Measurements from ENCODE around the gene SPTBN1. TPM values are rescaled to one million over a fixed set of nuclear protein-coding genes. Genes with fewer than 3 reads are reported as not detected.
"Not testable (repeated sequence)": the region's sequence is repeated elsewhere in the genome, so short reads cannot be mapped to it uniquely, and the experiment has no call there.

SPTBN1 gene
- total and polyA plus RNA-seq, 9 of the 15 experiments (the other 6 are each of a cell fraction or from before 2014, with no cell fraction given) = 8.9 to 66.8 (median 31.4) TPM

DNA sequence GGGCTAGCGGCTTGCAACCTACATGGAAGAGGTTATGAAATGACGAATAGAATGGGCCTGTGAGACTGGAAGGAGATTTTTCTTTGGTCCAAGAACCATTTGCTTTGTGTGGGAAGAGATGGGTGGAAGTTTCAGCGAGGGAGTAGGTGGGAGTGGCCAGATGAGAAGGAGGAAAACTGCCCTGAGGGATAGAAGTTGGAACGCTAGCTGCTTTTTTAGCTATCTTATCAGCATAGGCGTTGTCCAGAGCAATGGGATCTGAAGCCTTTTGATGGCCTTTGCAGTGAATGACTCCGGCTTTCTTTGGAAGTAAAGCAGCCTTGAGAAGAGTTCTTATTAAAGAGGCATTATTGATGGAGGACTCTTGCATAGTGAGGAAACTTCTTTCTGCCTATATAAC lies 52.4 kb downstream of the SPTBN1 start:
- Histone ChIP-seq H2AFZ (ENCODE audit: low read depth, low read length) (no peak overlapping the region), H3K27me3 (ENCODE audit: control insufficient read depth in 2 of 2, insufficient read depth in 2 of 2, low read length in 2 of 2) (peaks cover 5 to 16% of the 10 kb centered on the region in 2 experiments; a peak in 2 of 5 replicates), H4K20me1 (replicated peaks; ENCODE audit: control insufficient read depth, insufficient read depth, low read length) (no peaks in the 10 kb centered on the region), H3K9me3 (replicated peaks; ENCODE audit: control insufficient read depth, insufficient read depth, low read depth, low read length) (no peaks in the 10 kb centered on the region), H3K4me1 (replicated peaks in 1 of 2; ENCODE audit: control insufficient read depth in 2 of 2, insufficient read depth in 2 of 2, low read length in 2 of 2) (no peaks in the 10 kb centered on the region), H3K9ac (ENCODE audit: insufficient read depth in 1 of 2, low read depth in 2 of 2, low read length in 2 of 2) (no peak overlapping the region), H3K79me2 (ENCODE audit: control insufficient read depth, insufficient read depth, low read length) (no peaks in the 10 kb centered on the region), H3K27ac (ENCODE audit: extremely low read depth, low read depth, low read length) (no peak overlapping the region), H3K9me1 (ENCODE audit: control insufficient read depth, insufficient read depth, low read length) (no peaks in the 10 kb centered on the region), H3K36me3 (ENCODE audit: control insufficient read depth, insufficient read depth, low read length) (no peaks in the 10 kb centered on the region), H3K4me3 (no peak overlapping the region), H3K4me2 (ENCODE audit: insufficient read depth, low read length) (no peak overlapping the region)
- in situ Hi-C loops (cut with MboI) = no loop called here
- ChIA-PET POLR2A (no interaction called here), CTCF (ENCODE audit: low intra/inter-chr PET ratio) (no interaction called here)
- no peak for ATAC-seq
- TF ChIP-seq EHMT2 (IDR thresholded peaks at IDR 0.05) (no peak), NRF1 (conservative IDR thresholded peaks at IDR 0.05 in 1 of 2, IDR thresholded peaks at IDR 0.05 in 1 of 2) (no peak), RBM17 (IDR thresholded peaks at IDR 0.05; ENCODE audit: borderline replicate concordance, low read depth, low read length) (no peak)
- TF ChIP-seq, protein P1, sequence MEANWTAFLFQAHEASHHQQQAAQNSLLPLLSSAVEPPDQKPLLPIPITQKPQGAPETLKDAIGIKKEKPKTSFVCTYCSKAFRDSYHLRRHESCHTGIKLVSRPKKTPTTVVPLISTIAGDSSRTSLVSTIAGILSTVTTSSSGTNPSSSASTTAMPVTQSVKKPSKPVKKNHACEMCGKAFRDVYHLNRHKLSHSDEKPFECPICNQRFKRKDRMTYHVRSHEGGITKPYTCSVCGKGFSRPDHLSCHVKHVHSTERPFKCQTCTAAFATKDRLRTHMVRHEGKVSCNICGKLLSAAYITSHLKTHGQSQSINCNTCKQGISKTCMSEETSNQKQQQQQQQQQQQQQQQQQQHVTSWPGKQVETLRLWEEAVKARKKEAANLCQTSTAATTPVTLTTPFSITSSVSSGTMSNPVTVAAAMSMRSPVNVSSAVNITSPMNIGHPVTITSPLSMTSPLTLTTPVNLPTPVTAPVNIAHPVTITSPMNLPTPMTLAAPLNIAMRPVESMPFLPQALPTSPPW (CRISPR knock-in tag; IDR thresholded peaks at IDR 0.05) = no peak
- TF ChIP-seq, protein P2, sequence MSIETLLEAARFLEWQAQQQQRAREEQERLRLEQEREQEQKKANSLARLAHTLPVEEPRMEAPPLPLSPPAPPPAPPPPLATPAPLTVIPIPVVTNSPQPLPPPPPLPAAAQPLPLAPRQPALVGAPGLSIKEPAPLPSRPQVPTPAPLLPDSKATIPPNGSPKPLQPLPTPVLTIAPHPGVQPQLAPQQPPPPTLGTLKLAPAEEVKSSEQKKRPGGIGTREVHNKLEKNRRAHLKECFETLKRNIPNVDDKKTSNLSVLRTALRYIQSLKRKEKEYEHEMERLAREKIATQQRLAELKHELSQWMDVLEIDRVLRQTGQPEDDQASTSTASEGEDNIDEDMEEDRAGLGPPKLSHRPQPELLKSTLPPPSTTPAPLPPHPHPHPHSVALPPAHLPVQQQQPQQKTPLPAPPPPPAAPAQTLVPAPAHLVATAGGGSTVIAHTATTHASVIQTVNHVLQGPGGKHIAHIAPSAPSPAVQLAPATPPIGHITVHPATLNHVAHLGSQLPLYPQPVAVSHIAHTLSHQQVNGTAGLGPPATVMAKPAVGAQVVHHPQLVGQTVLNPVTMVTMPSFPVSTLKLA (conservative IDR thresholded peaks at IDR 0.05) = no peak
- FAIRE-seq = no peak
- DNase-seq (ENCODE audit: extremely low read depth in 1 of 4, low spot score in 3 of 4) = no peak
- no TSS peak for BruUV-seq (replicated peaks)
- intact Hi-C loops (cut with micrococcal nuclease) = loop anchor here (10.0 kb wide), 1 partner anchor 144 kb away; no protein-coding TSS in a partner anchor
- 17% methylated on average over 6 of the region's 6 CpGs for WGBS (ENCODE audit: insufficient coverage, low coverage, missing lambda C conversion rate)

DNA sequence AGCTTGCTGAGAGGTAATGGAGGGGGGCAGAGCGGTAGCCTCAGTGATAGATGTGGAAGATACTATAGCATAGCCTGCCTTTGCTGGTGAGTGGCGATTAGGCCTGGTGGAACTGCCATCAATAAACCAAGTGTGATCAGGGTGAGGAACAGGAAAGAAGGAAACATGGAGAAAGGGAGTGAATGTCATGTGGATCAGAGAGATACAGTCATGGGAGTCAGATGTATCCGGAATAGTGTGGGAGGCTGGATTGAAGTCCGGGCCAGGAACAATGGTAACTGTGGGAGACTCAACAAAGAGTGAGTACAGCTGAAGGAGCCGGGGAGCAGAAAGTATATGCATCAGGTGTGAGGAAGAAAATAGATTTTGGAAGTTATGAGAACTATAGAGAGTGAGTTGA lies 52.9 kb downstream of the SPTBN1 start:
- H2AFZ ChIP-seq (ENCODE audit: low read depth, low read length); H3K36me3 ChIP-seq (ENCODE audit: control insufficient read depth, insufficient read depth, low read length); H3K27ac ChIP-seq (ENCODE audit: extremely low read depth, low read depth, low read length); POLR2A ChIA-PET; H3K9me3 ChIP-seq (replicated peaks; ENCODE audit: control insufficient read depth, insufficient read depth, low read depth, low read length); FAIRE-seq; DNase-seq (ENCODE audit: extremely low read depth in 1 of 4, low spot score in 3 of 4); H3K79me2 ChIP-seq (ENCODE audit: control insufficient read depth, insufficient read depth, low read length); H3K4me1 ChIP-seq (replicated peaks in 1 of 2; ENCODE audit: control insufficient read depth in 2 of 2, insufficient read depth in 2 of 2, low read length in 2 of 2); H3K4me2 ChIP-seq (ENCODE audit: insufficient read depth, low read length); H3K9ac ChIP-seq (ENCODE audit: insufficient read depth in 1 of 2, low read depth in 2 of 2, low read length in 2 of 2); in situ Hi-C loops (cut with MboI); ATAC-seq; H3K9me1 ChIP-seq (ENCODE audit: control insufficient read depth, insufficient read depth, low read length); BruUV-seq (replicated peaks); H3K4me3 ChIP-seq; H4K20me1 ChIP-seq (replicated peaks; ENCODE audit: control insufficient read depth, insufficient read depth, low read length): not testable (repeated sequence)
- peaks cover 5 to 16% of the 10 kb centered on the region in 2 experiments; a peak in 2 of 5 replicates for H3K27me3 ChIP-seq (ENCODE audit: control insufficient read depth in 2 of 2, insufficient read depth in 2 of 2, low read length in 2 of 2)
- intact Hi-C loops (cut with micrococcal nuclease) = loop anchor here (10.0 kb wide), 1 partner anchor 144 kb away; no protein-coding TSS in a partner anchor
- 0% methylated on average over 3 of the region's 5 CpGs for WGBS (ENCODE audit: insufficient coverage, low coverage, missing lambda C conversion rate)
- CTCF ChIA-PET (ENCODE audit: low intra/inter-chr PET ratio) = interaction anchor here (0.6 kb wide), 1 partner anchor 258 kb away, joined by 3 read pairs; no protein-coding TSS in a partner anchor

All from K562 (cell line).